Lower lobe of right lung (tissue), 2 donors: ENCODE data around the gene SLC44A5. TPM values are rescaled to one million over a fixed set of nuclear protein-coding genes. Genes with fewer than 3 reads are reported as not detected.

ENCODE experiments used
- ATAC-seq, 2 donors: fragments of 200-7000 bp; cut with Tn5 transposase; one replicate each; pipeline ENCODE4 v1.9.1; 2020 to 2022; ENCODE audit warnings: mild to moderate bottlenecking in 2 of 2, moderate library complexity in 2 of 2
- DNase-seq: peaks from one replicate; pipeline ENCODE4 v3.0.0-alpha.2; 2020
- H3K27ac ChIP-seq: fragments of 200-600 bp; one replicate; pipeline ENCODE4 v1.8.0; 2022
- H3K27me3 ChIP-seq: fragments of 200-600 bp; one replicate; pipeline ENCODE4 v1.8.0; 2022; ENCODE audit warnings: low read depth
- H3K36me3 ChIP-seq: fragments of 200-600 bp; one replicate; pipeline ENCODE4 v1.8.0; 2022; ENCODE audit warnings: mild to moderate bottlenecking
- H3K4me1 ChIP-seq: fragments of 200-600 bp; one replicate; pipeline ENCODE4 v1.8.0; 2022
- H3K4me3 ChIP-seq: fragments of 200-600 bp; one replicate; pipeline ENCODE4 v1.8.0; 2022; ENCODE audit warnings: mild to moderate bottlenecking
- H3K9me3 ChIP-seq: fragments of 200-600 bp; one replicate; pipeline ENCODE4 v1.8.0; 2022
- CTCF ChIP-seq: fragments of 200-600 bp; IDR thresholded peaks from one replicate; pipeline ENCODE4 v1.8.0; 2022; ENCODE audit warnings: antibody characterized with exemption, mild to moderate bottlenecking
- intact Hi-C: fragments of 100-400 bp; cut with DNase I; formaldehyde crosslinking; loops from one replicate; pipeline ENCODE4 v1.11.0; 2022
- total RNA-seq: library from RNA; stranded (reverse); fragmentation: NEBNext Ultra II Directional; extraction: Animal tissue kit (Norgen Biotek cat#: 25700); gene quantifications from one replicate; pipeline ENCODE4 v1.2.1, GENCODE V29; 2021
- donor health status: DM: no; HTN: yes; CAD: no; lungs with severe emphysema.

Gene SLC44A5
- total RNA-seq, 1 donor from 2014 or later, result 0.47 TPM

DNA sequence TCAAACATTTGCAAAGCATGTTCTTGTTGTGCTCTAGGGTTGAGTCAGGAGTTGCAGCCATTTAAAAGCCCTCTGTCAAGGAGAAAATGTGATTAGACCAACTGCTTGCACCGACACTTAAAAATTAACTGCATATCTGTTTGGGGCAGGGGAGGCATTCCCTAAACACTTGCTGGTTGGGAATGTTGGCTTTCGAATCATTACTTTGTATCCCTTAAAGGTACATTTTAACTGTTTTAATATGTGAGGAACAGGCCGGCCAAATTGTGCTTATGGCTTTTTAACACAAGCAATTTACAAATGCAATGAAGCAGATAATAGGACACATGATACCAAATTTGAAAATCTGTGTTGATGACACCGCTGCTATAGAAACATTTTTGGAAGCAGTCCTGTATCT, 317.6 kb downstream of the SLC44A5 start:
- intact Hi-C loops, result no loop called here

GRCh38 chr1:75292013-75292412, 318.9 kb downstream of the SLC44A5 start:
- no peaks in the 10 kb centered on the region for H3K4me1 ChIP-seq
- H3K4me3 ChIP-seq, result no peak overlapping the region
- ATAC-seq (no peak), DNase-seq (no peak)
- no peaks in the 10 kb centered on the region for H3K27me3 ChIP-seq
- no peaks in the 10 kb centered on the region for H3K9me3 ChIP-seq
- H3K27ac ChIP-seq, result no peak overlapping the region
- H3K36me3 ChIP-seq, result no peaks in the 10 kb centered on the region
- intact Hi-C loops, result no loop called here
- no peak for TF ChIP-seq CTCF

More for the DNA sequence above, 317.6 kb downstream of the SLC44A5 start:
- DNase-seq, result no peak
- Histone ChIP-seq H3K27me3 (no peaks in the 10 kb centered on the region), H3K4me3 (no peak overlapping the region), H3K4me1 (no peaks in the 10 kb centered on the region), H3K9me3 (no peaks in the 10 kb centered on the region), H3K36me3 (no peaks in the 10 kb centered on the region), H3K27ac (no peak overlapping the region)
- no peak for TF ChIP-seq CTCF
- ATAC-seq, result no peak

DNA sequence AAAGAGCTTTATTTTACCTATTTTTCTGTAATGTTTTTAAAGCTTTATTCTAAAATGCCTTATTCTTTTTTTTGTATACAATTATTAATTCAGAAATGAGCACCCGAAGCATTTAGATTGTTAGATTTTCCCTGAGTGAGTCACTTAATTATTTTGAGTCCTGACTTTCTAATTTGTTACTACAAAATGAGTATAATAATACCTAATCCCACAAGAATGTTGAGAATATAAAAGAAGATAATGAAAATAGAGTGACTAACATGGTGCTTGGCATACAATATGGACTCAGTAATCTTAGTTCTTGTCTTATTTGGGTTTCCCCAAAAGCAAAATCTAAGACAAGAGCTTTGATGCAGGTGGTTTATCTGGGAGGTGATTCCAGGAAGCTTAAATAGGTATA, 334.5 kb downstream of the SLC44A5 start:
- intact Hi-C loops, result no loop called here

DNA sequence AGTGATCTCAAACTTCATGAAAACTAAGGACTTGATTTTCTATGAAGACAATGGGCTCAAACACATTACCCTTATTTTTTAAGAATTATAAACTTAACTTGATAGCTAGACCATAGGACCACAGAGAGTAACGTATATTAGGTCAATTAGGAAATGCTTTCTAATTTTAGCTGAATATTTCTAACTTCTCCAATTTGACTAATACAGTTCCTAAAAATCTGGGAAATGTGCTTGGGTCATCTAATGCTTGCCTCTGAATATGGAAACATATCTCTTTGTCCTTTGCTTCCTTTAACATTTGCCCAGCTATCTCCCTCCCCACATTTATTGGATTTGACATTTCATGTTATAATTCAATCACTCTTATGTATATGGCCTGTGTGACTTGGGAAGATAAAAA, 335.3 kb downstream of the SLC44A5 start:
- no peaks in the 10 kb centered on the region for H3K4me1 ChIP-seq
- no peak for DNase-seq
- no peaks in the 10 kb centered on the region for H3K36me3 ChIP-seq
- H3K9me3 ChIP-seq, result no peaks in the 10 kb centered on the region
- no peak for ATAC-seq
- no peaks in the 10 kb centered on the region for H3K27me3 ChIP-seq
- no peak overlapping the region for H3K27ac ChIP-seq
- no peak for TF ChIP-seq CTCF
- intact Hi-C loops, result no loop called here
- no peak overlapping the region for H3K4me3 ChIP-seq

More for the DNA sequence above, 334.5 kb downstream of the SLC44A5 start:
- Histone ChIP-seq H3K4me3 (no peak overlapping the region), H3K27me3 (no peaks in the 10 kb centered on the region), H3K36me3 (no peaks in the 10 kb centered on the region), H3K27ac (no peak overlapping the region), H3K9me3 (no peaks in the 10 kb centered on the region), H3K4me1 (no peaks in the 10 kb centered on the region)
- no peak for DNase-seq
- ATAC-seq, result no peak
- TF ChIP-seq CTCF, result no peak

- Histone ChIP-seq H3K4me3 (no peak overlapping the region), H3K36me3 (no peaks in the 10 kb centered on the region), H3K9me3 (no peaks in the 10 kb centered on the region), H3K27me3 (no peaks in the 10 kb centered on the region), H3K27ac (no peak overlapping the region), H3K4me1 (no peaks in the 10 kb centered on the region)
- intact Hi-C loops, result no loop called here
- TF ChIP-seq CTCF, result no peak
- DNase-seq (no peak), ATAC-seq (no peak)
These were observed 335.9 kb downstream of the SLC44A5 start for GRCh38 chr1:75274920-75275506.
